ENCODE measurements around the gene ULBP1. TPM values are rescaled to one million over a fixed set of nuclear protein-coding genes. Genes with fewer than 3 reads are reported as not detected.

The ULBP1 gene
- total RNA-seq, 1 experiment from 2014 or later = 1.6 TPM

- Mint-ChIP-seq H3K27ac (no peak overlapping the region; a peak in 1 of 7 replicates), H3K4me1 (peaks cover 0 to 5% of the 10 kb centered on the region in 2 experiments; a peak in 2 of 4 replicates), H3K9me3 (peaks cover 0 to 5% of the 10 kb centered on the region in 2 experiments; a peak in 2 of 5 replicates), H3K27me3 (ENCODE audit: low read depth) (peaks cover 94% of the 10 kb centered on the region), H3K36me3 (ENCODE audit: insufficient read depth in 1 of 3, low read depth in 3 of 3) (no peaks in the 10 kb centered on the region), H3K4me3 (no peak overlapping the region)
- no peaks in the 10 kb centered on the region for H3K79me1 ChIP-seq (ENCODE audit: insufficient read depth, low read depth, low read length, poor library complexity, severe bottlenecking)
- DNase-seq = no peak
- H2BK20ac ChIP-seq (ENCODE audit: low read depth, low read length, poor library complexity, severe bottlenecking) = no peak overlapping the region
- no peak overlapping the region for H2BK5ac ChIP-seq (ENCODE audit: insufficient read length, low read length)
- H3K4me1 ChIP-seq (ENCODE audit: insufficient read depth, low read length) = no peaks in the 10 kb centered on the region
- H3K79me2 ChIP-seq (ENCODE audit: insufficient read depth, low read length) = no peaks in the 10 kb centered on the region
- no CpG with 5 or more reads among the region's 9 CpGs for WGBS (ENCODE audit: extremely low coverage, insufficient read length, low lambda C conversion rate)
- H2BK12ac ChIP-seq (ENCODE audit: insufficient read length, low read depth, low read length) = no peak overlapping the region
- no peaks in the 10 kb centered on the region for H3K23me2 ChIP-seq (ENCODE audit: insufficient read length, low read depth, low read length, poor library complexity, severe bottlenecking)
- H3K18ac ChIP-seq (ENCODE audit: insufficient read length, low read depth, low read length) = no peak overlapping the region
- H4K20me1 ChIP-seq (ENCODE audit: control insufficient read depth, insufficient read depth, insufficient read length) = no peaks in the 10 kb centered on the region
- TF ChIP-seq CTCF (conservative IDR thresholded peaks at IDR 0.05) = no peak
- no peak overlapping the region for H3K23ac ChIP-seq (ENCODE audit: insufficient read length, low read depth, low read length)
- no peak overlapping the region for H3K9ac ChIP-seq (ENCODE audit: extremely low read depth, insufficient read length, low read length)
- H3K4me2 ChIP-seq (ENCODE audit: insufficient read depth, insufficient read length, low read length) = no peak overlapping the region
- H3K4ac ChIP-seq (ENCODE audit: low read depth, low read length) = no peak overlapping the region
- no peak overlapping the region for H2AFZ ChIP-seq (ENCODE audit: low read length)
- H3K9me3 ChIP-seq (ENCODE audit: control insufficient read depth, low read depth, low read length) = no peaks in the 10 kb centered on the region
- H3T11ph ChIP-seq (ENCODE audit: low read length) = no peak overlapping the region
- no peak overlapping the region for H2AK5ac ChIP-seq (ENCODE audit: insufficient read length, low read length)
- H2BK15ac ChIP-seq (ENCODE audit: low read depth, low read length) = no peak overlapping the region
- H3K14ac ChIP-seq (ENCODE audit: insufficient read depth, low read length) = no peak overlapping the region; the same call in 1 of the 2 replicates
- H3K56ac ChIP-seq (ENCODE audit: insufficient read length, low read depth, low read length) = no peak overlapping the region
- H3K27ac ChIP-seq (ENCODE audit: insufficient read length, low read depth, low read length) = no peak overlapping the region
- H3K27me3 ChIP-seq (ENCODE audit: insufficient read depth, low read length) = peaks cover 40% of the 10 kb centered on the region
- no peak overlapping the region for H2BK120ac ChIP-seq (ENCODE audit: low read depth, low read length, poor library complexity, severe bottlenecking)
- no peak overlapping the region for H4K91ac ChIP-seq (ENCODE audit: insufficient read length, low read depth, low read length)
- H4K8ac ChIP-seq (replicated peaks; ENCODE audit: insufficient read length, low read depth, low read length) = no peak overlapping the region
- H4K5ac ChIP-seq (ENCODE audit: insufficient read length, low read depth, low read length) = no peak overlapping the region
Observed at GRCh38 chr6:149951096-149951495, 12.6 kb upstream of the ULBP1 start.

Data from H9 (cell line).